NCI-H2227 treated with DMSO at 0.1 percent for 48 hours (cell line): Measurements from ENCODE around the gene PRKD1.

ENCODE experiments used
- DNase-seq: peaks from one replicate; lab custom pipeline; 2025; lab: John Stamatoyannopoulos, UW

PRKD1 gene

GRCh38 chr14:29927376-29928116, at the start of gene PRKD1:
Gene PRKD1 (minus strand): TSS chr14:29927847.
- peak; percentile 72 for DNase-seq

DNA sequence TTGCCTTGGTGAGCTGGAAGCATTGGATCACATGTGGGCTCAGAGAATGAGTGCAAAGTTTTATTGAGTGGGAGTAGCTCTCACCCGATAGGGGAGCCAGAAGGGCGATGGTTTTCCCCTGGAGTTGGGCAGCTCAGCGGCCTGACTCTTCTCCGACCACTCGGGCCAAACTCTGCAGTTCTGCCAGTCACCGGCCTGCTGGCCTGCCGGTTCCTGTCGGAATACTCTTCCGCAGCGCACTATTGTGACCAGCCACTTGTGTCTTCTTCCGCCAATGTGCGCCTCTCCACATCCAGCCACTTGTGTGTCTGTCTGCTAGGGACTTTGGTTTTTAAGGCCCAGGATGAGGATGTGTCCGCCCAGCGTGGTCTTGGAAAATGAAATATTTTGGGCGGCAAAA, 43.5 kb upstream of the PRKD1 start:
- DNase-seq, result no peak

- DNase-seq, result no peak
These were observed 27.4 kb upstream of the PRKD1 start for GRCh38 chr14:29955087-29955486.

GRCh38 chr14:29953501-29953900, 25.9 kb upstream of the PRKD1 start:
- DNase-seq, result no peak

- DNase-seq, result no peak
These were observed 16.4 kb upstream of the PRKD1 start for GRCh38 chr14:29944091-29944490.

GRCh38 chr14:29941401-29941800, 13.8 kb upstream of the PRKD1 start:
- no peak for DNase-seq

- no peak for DNase-seq
These were observed 12.8 kb upstream of the PRKD1 start for GRCh38 chr14:29940482-29940881.

GRCh38 chr14:29937116-29937515, 9.5 kb upstream of the PRKD1 start:
- no peak for DNase-seq

DNA sequence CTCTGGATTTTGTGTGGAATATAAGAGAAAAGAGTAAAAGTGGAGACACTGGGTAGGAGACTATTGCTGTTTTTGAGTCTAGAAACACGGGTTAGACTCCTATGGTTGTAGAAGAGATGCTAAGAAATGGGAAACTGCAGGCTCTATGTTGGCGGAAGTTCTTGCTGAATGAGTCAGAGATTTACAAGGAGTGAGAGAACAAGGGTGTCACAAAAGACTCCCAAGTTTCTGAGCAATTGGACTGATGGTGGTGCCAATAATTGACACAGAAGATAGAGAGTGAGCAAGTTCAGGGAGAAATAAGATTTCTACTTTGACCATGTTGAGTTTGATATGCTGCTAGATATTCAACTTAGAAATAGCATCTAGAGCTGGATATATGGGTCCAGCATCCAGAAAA, 2.6 kb upstream of the PRKD1 start:
- no peak for DNase-seq

- no peak for DNase-seq
These were observed 532 bp upstream of the PRKD1 start for GRCh38 chr14:29928117-29928640.

GRCh38 chr14:29926701-29927375, 809 bp downstream of the PRKD1 start:
- DNase-seq, result no peak

- no peak for DNase-seq
These were observed 1.4 kb downstream of the PRKD1 start for GRCh38 chr14:29926228-29926627.

- no peak for DNase-seq
These were observed 1.9 kb downstream of the PRKD1 start for GRCh38 chr14:29925736-29926135.

DNA sequence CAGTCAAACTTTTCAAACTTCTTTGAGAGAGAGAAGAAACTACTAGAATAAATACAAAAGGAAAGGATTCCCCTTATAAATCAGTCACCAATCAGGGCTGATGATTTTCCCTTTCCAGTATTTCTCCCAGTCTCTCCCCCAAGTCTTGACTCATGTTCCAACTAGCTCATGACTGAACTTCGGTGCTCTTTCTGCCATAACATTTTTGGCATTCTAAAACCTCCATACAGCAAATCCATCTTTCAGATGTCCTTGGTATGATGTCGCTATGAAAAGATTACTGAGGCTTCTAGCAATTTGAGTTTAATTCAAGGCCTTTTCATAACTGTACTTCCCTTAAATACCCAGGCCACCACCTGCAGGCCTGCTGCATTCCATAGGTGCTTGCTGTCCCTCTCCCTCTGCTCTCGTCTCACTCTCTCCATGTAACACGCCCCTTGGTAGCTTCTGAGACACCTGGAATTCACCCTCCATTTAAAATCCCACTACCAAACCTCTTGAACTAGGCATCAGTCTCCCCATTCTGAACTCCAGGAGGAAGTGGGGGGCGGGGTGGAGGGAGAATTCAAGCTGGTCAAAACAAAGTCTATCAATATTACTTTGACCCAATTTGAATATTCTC, 2.4 kb downstream of the PRKD1 start:
- no peak for DNase-seq

- DNase-seq, result no peak
These were observed 7.8 kb downstream of the PRKD1 start for GRCh38 chr14:29919845-29920244.

DNA sequence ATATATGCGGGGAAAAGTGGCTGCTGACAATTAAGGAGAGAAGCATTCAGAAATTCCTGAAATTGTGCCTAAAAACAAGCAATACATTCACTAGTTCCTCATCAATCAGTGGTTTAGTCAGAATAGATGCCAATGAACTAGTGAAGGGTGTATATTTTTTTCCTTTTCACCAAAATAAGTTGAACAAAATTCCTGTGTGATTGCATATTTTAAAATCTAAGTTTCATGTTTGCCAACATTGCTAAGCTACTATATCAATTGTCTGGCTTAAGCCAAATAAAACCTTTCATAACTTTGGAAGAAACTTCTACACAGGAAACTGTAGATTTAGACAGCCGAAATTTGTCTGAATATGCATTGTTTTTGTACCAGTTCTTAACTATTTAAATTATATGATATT, 8.7 kb downstream of the PRKD1 start:
- DNase-seq, result no peak

- DNase-seq, result no peak
These were observed 14.1 kb downstream of the PRKD1 start for GRCh38 chr14:29913566-29913965.

DNA sequence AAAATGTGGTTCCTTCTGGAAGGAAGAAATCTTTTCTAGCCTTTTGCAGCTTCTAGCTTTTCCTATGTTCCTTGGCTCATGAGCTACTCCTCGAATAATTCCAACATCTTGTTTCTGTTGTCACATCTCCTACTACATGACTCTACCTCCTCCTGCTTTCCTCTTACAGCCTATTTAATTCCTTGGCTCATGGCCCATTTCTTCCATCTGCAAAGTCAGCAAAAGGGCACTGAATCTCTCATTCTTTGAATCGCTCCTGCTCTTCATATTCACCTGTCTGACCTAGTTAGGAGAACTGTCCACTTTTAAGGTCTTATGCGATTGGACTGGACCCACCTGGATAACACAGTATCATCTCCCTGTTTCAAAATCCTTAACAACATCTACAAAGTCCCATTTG, 15.8 kb downstream of the PRKD1 start:
- no peak for DNase-seq

GRCh38 chr14:29908652-29909577, 18.7 kb downstream of the PRKD1 start:
- DNase-seq, result no peak

GRCh38 chr14:29906256-29906870, 21.3 kb downstream of the PRKD1 start:
- DNase-seq, result no peak

GRCh38 chr14:29905543-29905942, 22.1 kb downstream of the PRKD1 start:
- DNase-seq, result peak; percentile 18
